ENCODE results near the gene PLCD1. TPM values are rescaled to one million over a fixed set of nuclear protein-coding genes. Genes with fewer than 3 reads are reported as not detected.

The PLCD1 gene
- total RNA-seq, 2 experiments from 2014 or later: 7.7 to 10.4 TPM

- ChIA-PET POLR2A (no interaction called here), CTCF (ENCODE audit: unreplicated experiment) (no interaction called here)
- no peaks in the 10 kb centered on the region for H3K9me2 ChIP-seq (ENCODE audit: insufficient read depth, low read length)
- H3K36me3 ChIP-seq (ENCODE audit: insufficient read depth, low read length): no peaks in the 10 kb centered on the region
- no peaks in the 10 kb centered on the region for H3K9me3 ChIP-seq (ENCODE audit: low read length)
- H3K4me3 ChIP-seq (ENCODE audit: low read depth, low read length, poor library complexity, severe bottlenecking): no peak overlapping the region
- H3K27ac ChIP-seq (ENCODE audit: low read depth, low read length, poor library complexity, severe bottlenecking): no peak overlapping the region
- no peaks in the 10 kb centered on the region for H4K20me1 ChIP-seq (ENCODE audit: insufficient read depth, low read length)
- H3K79me2 ChIP-seq (ENCODE audit: insufficient read depth, low read depth, low read length): no peaks in the 10 kb centered on the region
- TF ChIP-seq CTCF (conservative IDR thresholded peaks at IDR 0.05; ENCODE audit: low read length) (no peak), EZH2phosphoT487 (IDR thresholded peaks at IDR 0.05; ENCODE audit: borderline replicate concordance, low read depth, low read length) (no peak)
- intact Hi-C loops (cut with micrococcal nuclease; ENCODE audit: unreplicated experiment): loop anchor here (5.0 kb wide), 1 partner anchor 326 kb away; no protein-coding TSS in a partner anchor
- no TSS peak for BruUV-seq (replicated peaks)
- H3K4me2 ChIP-seq (ENCODE audit: low read length): no peak overlapping the region
- H2AFZ ChIP-seq (ENCODE audit: low read length): no peak overlapping the region
- no peak for DNase-seq (ENCODE audit: low spot score)
- no peaks in the 10 kb centered on the region for H3K4me1 ChIP-seq (ENCODE audit: insufficient read depth, low read length, poor library complexity, severe bottlenecking)
Observed at GRCh38 chr3:37970802-37971201, 58.6 kb downstream of the PLCD1 start.

- TF ChIP-seq CTCF (conservative IDR thresholded peaks at IDR 0.05; ENCODE audit: low read length): no peak
- TF ChIP-seq EZH2phosphoT487 (IDR thresholded peaks at IDR 0.05; ENCODE audit: borderline replicate concordance, low read depth, low read length): no peak
- Histone ChIP-seq H3K36me3 (ENCODE audit: insufficient read depth, low read length) (no peaks in the 10 kb centered on the region), H3K27ac (ENCODE audit: low read depth, low read length, poor library complexity, severe bottlenecking) (no peak overlapping the region), H3K9me3 (ENCODE audit: low read length) (no peaks in the 10 kb centered on the region), H4K20me1 (ENCODE audit: insufficient read depth, low read length) (no peaks in the 10 kb centered on the region), H3K79me2 (ENCODE audit: insufficient read depth, low read depth, low read length) (no peaks in the 10 kb centered on the region), H3K4me3 (ENCODE audit: low read depth, low read length, poor library complexity, severe bottlenecking) (no peak overlapping the region), H3K9me2 (ENCODE audit: insufficient read depth, low read length) (no peaks in the 10 kb centered on the region), H3K4me2 (ENCODE audit: low read length) (no peak overlapping the region), H2AFZ (ENCODE audit: low read length) (no peak overlapping the region), H3K4me1 (ENCODE audit: insufficient read depth, low read length, poor library complexity, severe bottlenecking) (no peaks in the 10 kb centered on the region)
- peak; percentile 5 for DNase-seq (ENCODE audit: low spot score)
- ChIA-PET CTCF (ENCODE audit: unreplicated experiment) (interaction anchor here (0.7 to 1.1 kb wide), 2 partner anchors 27 to 101 kb away, joined by 3 read pairs; no protein-coding TSS in a partner anchor), POLR2A (no interaction called here)
- intact Hi-C loops (cut with micrococcal nuclease; ENCODE audit: unreplicated experiment): loop anchor here (5.0 kb wide), 1 partner anchor 328 kb away; no protein-coding TSS in a partner anchor
- no TSS peak for BruUV-seq (replicated peaks)
Observed at GRCh38 chr3:37969596-37970100, 59.8 kb downstream of the PLCD1 start.

GRCh38 chr3:37968813-37969595 lies 60.4 kb downstream of the PLCD1 start:
- no peak for DNase-seq (ENCODE audit: low spot score)
- intact Hi-C loops (cut with micrococcal nuclease; ENCODE audit: unreplicated experiment): no loop called here
- no peaks in the 10 kb centered on the region for H3K79me2 ChIP-seq (ENCODE audit: insufficient read depth, low read depth, low read length)
- ChIA-PET POLR2A (interaction anchor here (0.6 kb wide), 1 partner anchor 116 kb away, joined by 6 read pairs; no protein-coding TSS in a partner anchor), CTCF (ENCODE audit: unreplicated experiment) (interaction anchor here (0.7 to 1.1 kb wide), 2 partner anchors 28 to 101 kb away, joined by 3 read pairs; no protein-coding TSS in a partner anchor)
- no peaks in the 10 kb centered on the region for H3K4me1 ChIP-seq (ENCODE audit: insufficient read depth, low read length, poor library complexity, severe bottlenecking)
- H2AFZ ChIP-seq (ENCODE audit: low read length): no peak overlapping the region
- H3K9me2 ChIP-seq (ENCODE audit: insufficient read depth, low read length): no peaks in the 10 kb centered on the region
- H3K36me3 ChIP-seq (ENCODE audit: insufficient read depth, low read length): no peaks in the 10 kb centered on the region
- TF ChIP-seq EZH2phosphoT487 (IDR thresholded peaks at IDR 0.05; ENCODE audit: borderline replicate concordance, low read depth, low read length) (no peak), CTCF (conservative IDR thresholded peaks at IDR 0.05; ENCODE audit: low read length) (no peak)
- no peaks in the 10 kb centered on the region for H3K9me3 ChIP-seq (ENCODE audit: low read length)
- no TSS peak for BruUV-seq (replicated peaks)
- no peaks in the 10 kb centered on the region for H4K20me1 ChIP-seq (ENCODE audit: insufficient read depth, low read length)
- no peak overlapping the region for H3K4me2 ChIP-seq (ENCODE audit: low read length)
- no peak overlapping the region for H3K27ac ChIP-seq (ENCODE audit: low read depth, low read length, poor library complexity, severe bottlenecking)
- no peak overlapping the region for H3K4me3 ChIP-seq (ENCODE audit: low read depth, low read length, poor library complexity, severe bottlenecking)

Data from OCI-LY7 (cell line).